Measurements from ENCODE around the gene SPINT1.
"Not testable (repeated sequence)": the region's sequence is repeated elsewhere in the genome, so short reads cannot be mapped to it uniquely, and the experiment has no call there.

- not testable (repeated sequence) for TF ChIP-seq CREB5 (CRISPR knock-in tag; IDR thresholded peaks at IDR 0.05; ENCODE audit: low read depth); ZFP30 (CRISPR knock-in tag; IDR thresholded peaks at IDR 0.05); PATZ1 (CRISPR knock-in tag; IDR thresholded peaks at IDR 0.05; ENCODE audit: borderline replicate concordance); RARB (CRISPR knock-in tag; IDR thresholded peaks at IDR 0.05); ARNTL (CRISPR knock-in tag; IDR thresholded peaks at IDR 0.05; ENCODE audit: borderline replicate concordance, low read depth); ESRRG (CRISPR knock-in tag; IDR thresholded peaks at IDR 0.05); TCF4 (CRISPR knock-in tag; IDR thresholded peaks at IDR 0.05; ENCODE audit: borderline replicate concordance); TOX (CRISPR knock-in tag; IDR thresholded peaks at IDR 0.05; ENCODE audit: borderline replicate concordance); ZNF70 (CRISPR knock-in tag; IDR thresholded peaks at IDR 0.05); BACH2 (CRISPR knock-in tag; IDR thresholded peaks at IDR 0.05; ENCODE audit: borderline replicate concordance); GLIS3 (CRISPR knock-in tag; IDR thresholded peaks at IDR 0.05); ZC3H10 (CRISPR knock-in tag; IDR thresholded peaks at IDR 0.05); ZFP3 (CRISPR knock-in tag; IDR thresholded peaks at IDR 0.05); POU6F1 (CRISPR knock-in tag; IDR thresholded peaks at IDR 0.05; ENCODE audit: borderline replicate concordance, low read depth)
Measured at GRCh38 chr15:40861147-40861546, 17.3 kb downstream of the SPINT1 start.

All from SK-N-SH treated with all-trans-retinoic acid at 6 μM for 48 hours (cell line).